Breast epithelium (tissue), 3 donors: ENCODE results near the gene COL25A1.

Source experiments
- CTCF ChIP-seq, 3 donors: fragments of 450-650 bp; IDR thresholded peaks; one replicate each; pipeline ENCODE4 v1.5.1; 2016 to 2017; ENCODE audit warnings: antibody characterized with exemption in 3 of 3, mild to moderate bottlenecking in 3 of 3, moderate library complexity in 3 of 3
- POLR2AphosphoS5 ChIP-seq, 3 donors: sonication (generic); formaldehyde crosslinking; IDR thresholded peaks; one replicate each; pipeline ENCODE4 v1.6.1; 2017; ENCODE audit warnings: antibody characterized with exemption in 3 of 3

- TF ChIP-seq POLR2AphosphoS5 (IDR thresholded peaks at IDR 0.05), result no peak
- TF ChIP-seq CTCF (IDR thresholded peaks at IDR 0.05), result no peak
Measured at GRCh38 chr4:108931926-108932325, 370.5 kb downstream of the COL25A1 start.
